GM12878 (cell line): ENCODE data around the gene ABL2. TPM values are rescaled to one million over a fixed set of nuclear protein-coding genes. Genes with fewer than 3 reads are reported as not detected.

Experiments
- ATAC-seq: fragments of 200-7000 bp; cut with Tn5 transposase; 3 replicates; pipeline ENCODE4 v1.9.1; 2020; ENCODE audit warnings: mild to moderate bottlenecking, moderate library complexity
- BruUV-seq: library from RNA; stranded (reverse); fragments of 400-500 nt; replicated peaks from 2 replicates; lab custom pipeline; 2021; lab: Mats Ljungman, UMichigan
- CTCF ChIA-PET: fragments of 300-600 bp; sonication (Branson Sonifier 250); formaldehyde crosslinking; extraction: SDS; loops from one replicate; lab custom pipeline; 2021; ENCODE audit warnings: inconsistent platforms; lab: Yijun Ruan, JAX
- POLR2A ChIA-PET: fragments of 350-600 bp; formaldehyde crosslinking; extraction: SDS; loops from one replicate; lab custom pipeline; 2021; ENCODE audit warnings: inconsistent platforms; lab: Charles Lee
- RAD21 ChIA-PET: fragments of 300-600 bp; sonication (Branson Sonifier 250); formaldehyde crosslinking; loops from one replicate; lab custom pipeline; 2023; ENCODE audit warnings: antibody characterized with exemption; ENCODE audit not compliant: unreplicated experiment; lab: Charles Lee
- SMC1A ChIA-PET: fragments of 300-600 bp; sonication (Branson Sonifier 250); formaldehyde crosslinking; loops from one replicate; lab custom pipeline; 2023; ENCODE audit not compliant: unreplicated experiment, uncharacterized antibody; lab: Charles Lee
- DNase-seq: peaks from one replicate; pipeline ENCODE4 v3.0.0-alpha.2; 2011; ENCODE audit warnings: low read depth, low spot score
- FAIRE-seq: peaks from 3 replicates; lab custom pipeline; 2011; peaks lifted over from hg19 to GRCh38; lab: Jason Lieb, UNC
- H2AFZ ChIP-seq: 2 replicates; pipeline ENCODE4 v1.6.0; 2011; ENCODE audit warnings: low read depth, low read length, control low read depth; ENCODE audit not compliant: control insufficient read depth
- H3K27ac ChIP-seq: 2 replicates; pipeline ENCODE4 v1.5.1; 2011; ENCODE audit warnings: control low read depth; ENCODE audit not compliant: control insufficient read depth, insufficient read depth
- H3K27me3 ChIP-seq, 2 experiments: replicated peaks in 1 of 2; 2 replicates each; pipeline versions ENCODE4 v1.6.0 to v1.6.1; 2011; ENCODE audit warnings: low read length in 1 of 2; ENCODE audit not compliant: control insufficient read depth in 2 of 2, insufficient read depth in 2 of 2
- H3K36me3 ChIP-seq, 2 experiments: 2 replicates each; pipeline ENCODE4 v1.5.1; 2011; ENCODE audit warnings: low read length in 1 of 2; ENCODE audit not compliant: control insufficient read depth in 2 of 2, insufficient read depth in 2 of 2
- H3K4me1 ChIP-seq: 2 replicates; pipeline ENCODE4 v1.6.1; 2011; ENCODE audit warnings: mild to moderate bottlenecking, low read length, moderate library complexity, mixed read lengths; ENCODE audit not compliant: control insufficient read depth, insufficient read depth
- H3K4me2 ChIP-seq: 2 replicates; pipeline ENCODE4 v1.6.0; 2011; ENCODE audit warnings: control low read depth; ENCODE audit not compliant: control insufficient read depth, insufficient read depth
- H3K4me3 ChIP-seq: fragments of 200-600 bp; sonication (generic); 2 replicates; pipeline ENCODE4 v1.5.1; 2016
- H3K79me2 ChIP-seq: 2 replicates; pipeline ENCODE4 v1.6.0; 2011; ENCODE audit warnings: low read length; ENCODE audit not compliant: control insufficient read depth, insufficient read depth
- H3K9ac ChIP-seq: 2 replicates; pipeline ENCODE4 v1.8.0; 2011; ENCODE audit warnings: low read length, control low read depth, mixed read lengths; ENCODE audit not compliant: control insufficient read depth, insufficient read depth
- H3K9me3 ChIP-seq: replicated peaks from 3 replicates; pipeline ENCODE4 v1.5.1; 2011; ENCODE audit warnings: mild to moderate bottlenecking, low read length; ENCODE audit not compliant: control insufficient read depth, insufficient read depth
- H4K20me1 ChIP-seq: 2 replicates; pipeline ENCODE4 v1.6.0; 2011; ENCODE audit not compliant: control insufficient read depth, insufficient read depth
- BMI1 ChIP-seq: fragments of 450-650 bp; IDR thresholded peaks from 2 replicates; pipeline ENCODE4 v1.6.1; 2016; ENCODE audit warnings: mild to moderate bottlenecking, moderate library complexity, borderline replicate concordance
- FOXK2 ChIP-seq: fragments of 450-650 bp; IDR thresholded peaks from 2 replicates; pipeline ENCODE4 v1.6.1; 2017; ENCODE audit warnings: mild to moderate bottlenecking, moderate library complexity
- FOXM1 ChIP-seq: IDR thresholded peaks from 2 replicates; pipeline ENCODE4 v1.6.1; 2012; ENCODE audit warnings: low read depth, mild to moderate bottlenecking, inconsistent platforms, low read length, moderate library complexity
- KLF5 ChIP-seq: fragments of 450-650 bp; IDR thresholded peaks from 2 replicates; pipeline ENCODE4 v1.6.1; 2014; ENCODE audit warnings: mild to moderate bottlenecking; ENCODE audit not compliant: partially characterized antibody
- LARP7 ChIP-seq: fragments of 450-650 bp; IDR thresholded peaks from 2 replicates; pipeline ENCODE4 v1.6.1; 2017; ENCODE audit warnings: mild to moderate bottlenecking
- MEF2A ChIP-seq: IDR thresholded peaks from 2 replicates; pipeline ENCODE4 v1.6.1; 2011; ENCODE audit warnings: low read depth, mild to moderate bottlenecking, low read length, moderate library complexity; ENCODE audit not compliant: insufficient read depth
- NR2C1 ChIP-seq: fragments of 450-650 bp; IDR thresholded peaks from 2 replicates; pipeline ENCODE4 v1.6.1; 2017; ENCODE audit warnings: antibody characterized with exemption, mild to moderate bottlenecking, moderate library complexity
- NR2C2 ChIP-seq: IDR thresholded peaks from 2 replicates; pipeline ENCODE4 v1.6.1; 2011; ENCODE audit warnings: borderline replicate concordance, low read depth; ENCODE audit not compliant: control insufficient read depth, insufficient read length
- POLR2AphosphoS5 ChIP-seq: IDR thresholded peaks from 2 replicates; pipeline ENCODE4 v1.6.1; 2011; ENCODE audit warnings: mild to moderate bottlenecking, low read length, inconsistent platforms
- RCOR1 ChIP-seq: conservative IDR thresholded peaks from 2 replicates; pipeline ENCODE4 v1.6.1; 2012; ENCODE audit warnings: low read depth, low read length, improper control_type of control experiment
- SIX5 ChIP-seq: IDR thresholded peaks from 2 replicates; pipeline ENCODE4 v1.6.1; 2011; ENCODE audit warnings: mild to moderate bottlenecking, low read depth, low read length, moderate library complexity; ENCODE audit not compliant: severe bottlenecking
- WGBS: methylation state at CpG from one replicate; pipeline ENCODE4 v1.1.6; 2016; ENCODE audit warnings: low lambda C conversion rate; ENCODE audit not compliant: insufficient replicate concordance, insufficient coverage; ENCODE audit errors: missing lambda C conversion rate; 5-methylcytosine and 5-hydroxymethylcytosine counted together
- in situ Hi-C: fragments of 300-500 bp; cut with MboI; formaldehyde crosslinking; loops from 9 replicates; pipeline ENCODE4 v1.14.3; 2018; ENCODE audit warnings: mixed read lengths
- intact Hi-C: fragments of 100-400 bp; cut with micrococcal nuclease; formaldehyde crosslinking; loops from one replicate; pipeline ENCODE4 v1.14.2; 2022; ENCODE audit not compliant: unreplicated experiment
- polyA plus RNA-seq, 11 experiments: library from polyadenylated mRNA; depleted of rRNA in 4 of 11; unstranded in 6 of 11; stranded (reverse) in 5 of 11; fragments of >200 nt; fragmentation: Nextera tagmentation in 4 of 11; fragmentation: Illumina TruSeq in 1 of 11; extraction: Ambion mirVana in 4 of 11; extraction: Trizol in 1 of 11; gene quantifications; 1 replicate in 1 of 11; 2 replicates in 10 of 11; pipeline versions ENCODE4 v1.2.1 to v1.2.3, GENCODE V29; 2011 to 2016; ENCODE audit warnings: inconsistent platforms in 2 of 11, missing spikeins in 2 of 11, low read depth in 1 of 11
- total RNA-seq, 4 experiments: library from RNA; depleted of rRNA in 3 of 4; stranded (reverse); fragments of >200 nt in 3 of 4; fragmentation: Illumina TruSeq in 1 of 4; extraction: Trizol in 1 of 4; gene quantifications; 2 replicates each; pipeline versions ENCODE4 v1.2.1 to v1.2.3, GENCODE V29; 2013 to 2021
- TF ChIP-seq, protein P1 (sequence below): fragments of 450-650 bp; IDR thresholded peaks from 2 replicates; pipeline ENCODE4 v1.6.1; 2018; ENCODE audit warnings: borderline replicate concordance, mild to moderate bottlenecking; ENCODE audit not compliant: partially characterized antibody

Gene ABL2
- total and polyA plus RNA-seq, 10 of the 15 experiments (the other 5 are each of a cell fraction or from before 2014, with no cell fraction given): 0.57 to 9.4 (median 3.6) TPM

GRCh38 chr1:179156708-179157107, 72.8 kb downstream of the ABL2 start (continued):
- TF ChIP-seq, protein P1, sequence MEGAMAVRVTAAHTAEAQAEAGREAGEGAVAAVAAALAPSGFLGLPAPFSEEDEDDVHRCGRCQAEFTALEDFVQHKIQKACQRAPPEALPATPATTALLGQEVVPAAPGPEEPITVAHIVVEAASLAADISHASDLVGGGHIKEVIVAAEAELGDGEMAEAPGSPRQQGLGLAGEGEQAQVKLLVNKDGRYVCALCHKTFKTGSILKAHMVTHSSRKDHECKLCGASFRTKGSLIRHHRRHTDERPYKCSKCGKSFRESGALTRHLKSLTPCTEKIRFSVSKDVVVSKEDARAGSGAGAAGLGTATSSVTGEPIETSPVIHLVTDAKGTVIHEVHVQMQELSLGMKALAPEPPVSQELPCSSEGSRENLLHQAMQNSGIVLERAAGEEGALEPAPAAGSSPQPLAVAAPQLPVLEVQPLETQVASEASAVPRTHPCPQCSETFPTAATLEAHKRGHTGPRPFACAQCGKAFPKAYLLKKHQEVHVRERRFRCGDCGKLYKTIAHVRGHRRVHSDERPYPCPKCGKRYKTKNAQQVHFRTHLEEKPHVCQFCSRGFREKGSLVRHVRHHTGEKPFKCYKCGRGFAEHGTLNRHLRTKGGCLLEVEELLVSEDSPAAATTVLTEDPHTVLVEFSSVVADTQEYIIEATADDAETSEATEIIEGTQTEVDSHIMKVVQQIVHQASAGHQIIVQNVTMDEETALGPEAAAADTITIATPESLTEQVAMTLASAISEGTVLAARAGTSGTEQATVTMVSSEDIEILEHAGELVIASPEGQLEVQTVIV: no peak
- no peak for TF ChIP-seq FOXK2

GRCh38 chr1:179156026-179156425, 73.5 kb downstream of the ABL2 start:
- H3K79me2 ChIP-seq: no peaks in the 10 kb centered on the region; the same call in 1 of the 2 replicates
- no peak for FAIRE-seq
- intact Hi-C loops: no loop called here

More at GRCh38 chr1:179156026-179156425, 73.5 kb downstream of the ABL2 start:
- no peak for ATAC-seq
- 100% methylated on average over 1 of the region's 1 CpG for WGBS
- no TSS peak for BruUV-seq
- H3K4me3 ChIP-seq: no peak overlapping the region
- H3K27me3 ChIP-seq: no peaks in the 10 kb centered on the region
- H3K27ac ChIP-seq: no peak overlapping the region
- no peaks in the 10 kb centered on the region for H3K36me3 ChIP-seq
- no peaks in the 10 kb centered on the region for H4K20me1 ChIP-seq
- TF ChIP-seq KLF5 (no peak), MEF2A (no peak), FOXM1 (no peak), POLR2AphosphoS5 (no peak), NR2C2 (no peak), LARP7 (no peak), RCOR1 (no peak), NR2C1 (no peak), SIX5 (no peak), BMI1 (no peak)
- H3K9me3 ChIP-seq: no peaks in the 10 kb centered on the region
- POLR2A ChIA-PET: interaction anchor here (0.6 to 1.3 kb wide), 2 partner anchors 8 to 86 kb away, joined by 3 to 10 read pairs; no protein-coding TSS in a partner anchor
- CTCF ChIA-PET: interaction anchor here (0.6 to 2.4 kb wide), 2 partner anchors 8 to 25 kb away, joined by 3 to 8 read pairs; no protein-coding TSS in a partner anchor
- H2AFZ ChIP-seq: no peak overlapping the region
- SMC1A ChIA-PET: interaction anchor here (1.3 kb wide), 1 partner anchor 11 kb away, joined by 3 read pairs; no protein-coding TSS in a partner anchor
- H3K4me1 ChIP-seq: no peaks in the 10 kb centered on the region
- H3K9ac ChIP-seq: no peak overlapping the region
- RAD21 ChIA-PET: no interaction called here
- in situ Hi-C loops: no loop called here
- DNase-seq: no peak
- H3K4me2 ChIP-seq: no peak overlapping the region
